Stimulated activated CD4-positive, alpha-beta T cell treated with anti-CD3 and anti-CD28 coated beads, Interleukin-2, amount 100 ng/mL, for 4 hours (primary cell): ENCODE measurements around the gene ZNF658.
"Not testable (repeated sequence)": the region's sequence is repeated elsewhere in the genome, so short reads cannot be mapped to it uniquely, and the experiment has no call there.

Experiments used
- DNase-seq: peaks from one replicate; pipeline ENCODE4 v3.0.0-alpha.2; 2020; ENCODE audit warnings: low read depth

The ZNF658 gene

DNA sequence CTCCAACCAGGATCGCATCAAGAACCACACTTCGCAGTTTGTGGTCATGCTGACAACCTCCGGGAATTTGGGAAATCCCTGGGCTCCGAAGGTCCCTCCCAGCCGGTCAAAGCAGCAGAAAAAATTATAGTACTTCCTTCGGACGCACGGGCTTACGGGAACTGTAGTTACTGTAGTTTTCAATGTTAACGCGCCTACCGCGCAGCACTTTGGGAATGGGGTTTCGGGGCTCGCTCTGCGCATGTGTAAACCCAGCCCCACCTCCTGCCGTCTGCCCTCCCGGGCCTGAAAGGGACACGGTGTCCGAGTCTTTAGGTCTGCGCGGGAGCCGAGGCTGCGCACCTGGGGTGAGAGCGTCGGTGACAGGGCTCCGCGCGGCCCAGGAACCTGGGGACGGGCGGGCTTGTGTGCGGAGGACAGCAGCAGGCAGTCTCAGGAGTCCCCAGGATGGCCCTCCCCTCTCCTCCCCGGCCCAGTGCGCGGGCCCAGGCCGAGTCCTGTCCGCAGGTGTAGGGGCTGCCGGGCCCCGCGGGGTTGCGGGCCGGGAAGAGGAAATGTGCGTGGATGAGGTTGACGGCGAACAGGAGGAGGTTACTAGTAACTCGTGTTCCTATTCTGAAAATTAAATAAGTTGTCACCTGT is at the start of gene ZNF658:
Gene ZNF658, plus strand, starts transcription at position 236 of the 642 bp plus-strand sequence. CDS start 2,837 bp downstream, outside the sequence.
- DNase-seq, result peak; percentile 44

GRCh38 chr9:66861732-66862131 is 38.8 kb upstream of the ZNF658 start:
- DNase-seq, result not testable (repeated sequence)

DNA sequence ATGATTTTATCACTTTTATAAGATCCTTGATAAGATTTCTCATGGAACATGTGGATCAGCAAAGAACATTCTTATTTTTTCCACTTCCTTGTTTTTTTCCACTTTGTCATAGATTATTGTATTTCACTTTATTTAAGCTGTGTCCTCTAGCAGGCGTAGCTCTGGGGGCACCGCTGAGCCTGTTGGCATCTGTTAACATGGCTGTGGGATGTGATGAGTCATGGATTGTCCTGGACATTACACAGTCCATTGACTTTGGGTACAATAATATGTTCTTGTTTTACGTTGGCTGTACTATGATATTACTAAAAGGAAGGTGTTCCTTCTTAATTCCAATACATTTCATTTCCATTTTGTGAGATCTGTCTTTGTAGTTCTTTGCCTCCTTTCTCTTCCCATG is 31.9 kb upstream of the ZNF658 start:
- not testable (repeated sequence) for DNase-seq

GRCh38 chr9:66880605-66881004 is 19.9 kb upstream of the ZNF658 start:
- not testable (repeated sequence) for DNase-seq

DNA sequence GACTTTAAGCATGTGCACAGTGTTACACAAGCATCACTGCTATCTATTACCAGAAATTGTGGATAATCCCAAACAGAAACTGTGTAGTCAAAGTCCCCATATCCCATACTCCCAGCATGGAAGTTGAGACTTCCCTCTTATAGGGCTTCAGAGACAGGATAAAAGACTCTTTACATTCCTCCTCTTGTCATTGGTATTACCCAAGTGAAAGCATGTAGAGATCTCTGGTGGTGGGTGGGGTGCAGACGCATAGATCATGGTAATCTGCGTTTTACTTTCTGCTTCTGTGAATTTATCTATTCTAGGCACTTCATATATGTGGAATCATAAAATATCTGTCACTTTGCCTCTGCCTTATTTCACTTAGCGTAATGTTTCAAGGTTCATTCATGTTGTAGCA is 18.7 kb upstream of the ZNF658 start:
- DNase-seq, result not testable (repeated sequence)

GRCh38 chr9:66890334-66890733 is 10.2 kb upstream of the ZNF658 start:
- not testable (repeated sequence) for DNase-seq

DNA sequence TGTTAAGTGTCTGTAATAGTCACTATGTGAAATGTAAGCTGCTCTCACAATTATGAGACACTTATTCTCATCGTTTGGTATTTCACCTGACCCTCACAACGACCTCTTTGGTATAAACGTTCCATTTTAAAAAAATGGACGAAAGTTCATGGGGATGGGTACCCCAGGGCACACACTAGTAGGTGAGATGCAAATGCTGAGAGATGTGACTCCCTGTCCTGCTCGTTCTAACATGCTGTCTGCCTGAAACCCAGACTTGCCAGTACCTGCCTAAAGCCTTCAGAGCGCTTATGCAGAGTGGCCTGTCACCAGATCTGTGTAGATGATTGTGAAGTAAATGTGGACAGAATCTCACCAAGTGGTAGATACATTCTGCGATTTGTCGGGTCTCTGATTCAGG is 616 bp downstream of the ZNF658 start:
- DNase-seq, result not testable (repeated sequence)

DNA sequence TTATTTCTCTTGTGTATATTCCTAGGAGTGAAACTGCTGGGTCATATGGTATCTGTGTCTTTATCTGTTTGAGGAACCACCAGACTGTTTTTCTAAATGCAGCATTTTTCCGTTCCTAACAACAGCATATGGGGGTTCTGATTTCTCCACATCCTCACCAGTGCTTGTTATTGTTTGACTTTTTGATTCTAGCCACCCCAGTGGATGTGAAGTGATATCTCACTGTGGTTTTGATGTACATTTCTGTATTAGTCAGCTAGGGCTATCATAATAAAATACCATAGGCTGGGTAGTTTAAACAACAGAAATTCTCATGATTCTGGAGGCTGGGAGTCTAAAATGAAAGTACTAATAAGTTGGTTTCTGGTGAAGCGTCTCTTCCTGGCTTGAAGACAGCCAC is 9.0 kb downstream of the ZNF658 start:
- DNase-seq, result not testable (repeated sequence)

DNA sequence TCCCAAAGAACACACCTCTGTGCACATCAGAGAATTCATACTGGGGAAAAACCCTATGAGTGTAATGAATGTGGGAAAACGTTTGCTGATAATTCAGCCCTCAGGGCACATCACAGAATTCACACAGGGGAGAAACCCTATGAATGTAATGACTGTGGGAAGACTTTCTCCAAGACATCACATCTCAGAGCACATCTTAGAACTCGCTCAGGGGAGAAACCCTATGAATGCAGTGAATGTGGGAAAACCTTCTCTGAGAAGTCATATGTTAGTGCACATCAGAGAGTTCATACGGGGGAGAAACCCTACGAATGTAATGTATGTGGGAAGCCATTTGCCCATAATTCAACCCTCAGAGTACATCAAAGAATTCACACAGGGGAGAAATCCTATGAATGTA is 19.5 kb downstream of the ZNF658 start:
- not testable (repeated sequence) for DNase-seq

DNA sequence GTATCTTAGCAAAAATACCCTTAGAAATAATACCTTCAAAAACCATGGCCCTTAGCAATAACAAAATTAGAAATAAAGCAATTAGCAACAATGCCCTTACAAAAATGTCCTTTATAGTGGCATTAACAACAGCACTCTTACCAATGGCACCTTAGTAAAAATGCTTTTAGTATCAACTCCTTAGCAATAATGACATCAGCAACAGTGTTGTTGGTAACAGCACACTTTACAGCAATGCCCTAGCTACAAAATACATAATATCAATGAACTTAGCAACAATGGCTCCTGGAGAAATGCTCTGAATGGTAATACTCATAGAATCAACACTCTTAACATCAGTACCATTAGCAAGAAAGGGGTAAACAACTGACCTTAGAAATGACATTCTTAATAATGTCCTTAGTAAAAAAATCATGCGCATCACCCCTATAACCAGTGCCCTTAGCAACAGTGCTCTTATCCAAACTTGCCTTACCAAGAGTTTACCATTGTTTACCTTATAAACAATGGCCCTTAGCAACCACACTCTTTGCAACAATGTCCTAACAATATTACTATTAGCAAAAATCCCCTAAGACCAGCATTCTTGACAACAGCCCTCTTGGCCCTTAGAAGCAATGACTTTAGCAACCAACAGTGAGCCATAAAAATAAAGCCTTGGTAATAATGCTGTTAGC is 35.8 kb downstream of the ZNF658 start:
- DNase-seq, result not testable (repeated sequence)

GRCh38 chr9:66937662-66938061 is 37.1 kb downstream of the ZNF658 start:
- not testable (repeated sequence) for DNase-seq

GRCh38 chr9:66938322-66938721 is 37.8 kb downstream of the ZNF658 start:
- DNase-seq, result not testable (repeated sequence)

DNA sequence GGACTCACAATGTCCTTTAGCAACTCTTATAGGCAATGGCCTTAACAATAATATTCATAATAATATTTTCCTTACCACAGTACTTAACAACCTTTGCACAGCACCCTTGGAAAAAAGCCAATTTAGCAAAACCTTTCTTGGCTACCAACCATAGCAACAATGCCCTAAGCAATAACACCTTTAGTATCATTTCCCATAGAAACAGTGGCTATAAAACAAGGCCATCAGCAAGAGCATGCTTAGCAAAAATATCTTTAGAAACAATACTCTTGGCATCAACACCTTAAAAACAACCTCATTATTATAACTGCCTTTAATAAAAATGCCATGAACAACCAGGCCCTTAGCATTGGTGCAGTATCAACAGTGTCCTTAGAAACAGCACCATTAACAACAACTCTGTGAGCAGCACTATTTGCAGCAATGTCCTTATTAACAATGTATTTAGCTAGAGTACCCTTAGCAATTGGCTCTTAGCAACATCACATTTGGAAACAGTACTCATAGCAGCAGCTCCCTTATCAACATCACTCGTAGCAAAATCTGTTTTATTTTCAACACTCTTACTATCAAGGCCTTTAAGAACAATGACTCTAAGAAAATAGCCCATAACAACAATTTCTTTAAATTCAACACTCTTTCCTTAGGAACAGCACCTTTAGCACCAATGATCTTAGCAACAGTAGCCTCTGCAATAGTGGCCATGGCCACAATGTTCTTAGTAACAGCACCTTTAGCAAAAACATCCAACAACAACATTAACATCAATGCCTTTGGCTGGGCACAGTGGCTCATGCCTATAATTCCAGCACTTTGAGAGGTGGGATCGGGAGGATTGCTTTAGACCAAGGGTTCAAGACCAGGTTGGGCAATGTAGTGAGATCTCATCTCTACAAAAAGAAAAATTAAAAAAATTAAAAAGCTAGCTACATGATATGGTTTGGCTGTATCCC is 39.6 kb downstream of the ZNF658 start:
- DNase-seq, result not testable (repeated sequence)

GRCh38 chr9:66942400-66943155 is 42.1 kb downstream of the ZNF658 start:
- DNase-seq, result not testable (repeated sequence)

GRCh38 chr9:66952576-66952975 is 52.1 kb downstream of the ZNF658 start:
- not testable (repeated sequence) for DNase-seq
